Activated naive CD4-positive, alpha-beta T cell (primary cell): Measurements from ENCODE around the gene BCL10.

ENCODE experiments used
- DNase-seq, 4 experiments: peaks; one replicate each; lab custom pipeline; 2025; lab: John Stamatoyannopoulos, UW

The BCL10 gene

DNA sequence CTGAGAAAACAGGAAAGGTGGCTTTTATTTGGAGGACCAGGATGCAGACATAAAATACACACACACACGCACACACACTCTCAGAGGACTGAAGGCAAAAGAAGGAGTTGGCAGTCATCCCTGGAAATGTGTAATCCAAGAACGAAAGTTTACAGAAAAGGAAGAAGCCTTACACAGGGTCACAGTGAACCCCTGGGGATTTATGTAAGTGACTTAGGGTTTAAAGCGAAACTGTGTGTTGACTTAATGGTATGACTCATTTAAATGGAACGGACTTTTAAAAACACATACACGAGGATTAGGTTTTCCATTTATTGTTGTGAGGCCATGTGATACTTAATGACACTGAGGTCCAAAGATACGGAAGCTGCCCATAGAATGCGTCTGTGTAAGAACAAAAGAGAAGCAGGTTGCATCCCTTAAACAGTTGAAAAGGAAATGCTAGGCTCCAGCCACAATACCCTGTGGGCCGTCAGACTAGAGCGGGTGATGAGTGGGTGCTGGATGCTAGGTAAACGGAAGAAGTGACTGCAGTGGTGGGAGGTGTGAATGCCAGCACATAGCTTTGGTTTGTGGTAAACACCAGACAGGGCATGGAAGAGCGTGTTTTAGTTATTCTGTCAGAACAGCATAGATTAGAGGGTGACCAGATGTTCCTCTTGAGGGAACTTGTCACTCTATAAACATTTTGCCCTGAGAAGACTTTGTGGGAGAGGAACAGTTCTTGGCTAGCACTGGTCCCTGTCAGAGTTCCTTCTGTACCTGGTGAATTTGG, 21.6 kb upstream of the BCL10 start:
- DNase-seq = peak in 2 of 4 experiments; percentile 13 to 22

DNA sequence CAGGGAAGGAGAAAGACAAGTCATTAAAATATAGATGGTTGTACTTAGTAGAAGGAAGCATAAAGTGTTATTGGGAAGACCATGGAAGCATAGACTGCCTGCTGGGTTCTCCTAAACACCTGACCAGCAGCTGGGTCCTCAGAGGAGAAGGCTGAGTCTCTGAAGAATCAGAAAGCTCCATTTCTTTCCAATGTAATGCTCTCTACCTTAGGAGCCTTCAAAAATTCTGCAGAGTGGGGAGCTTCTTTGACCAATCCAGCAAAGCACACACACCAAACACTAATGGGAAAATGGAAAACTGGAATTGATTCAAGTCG, 21.1 kb upstream of the BCL10 start:
- DNase-seq = no peak

DNA sequence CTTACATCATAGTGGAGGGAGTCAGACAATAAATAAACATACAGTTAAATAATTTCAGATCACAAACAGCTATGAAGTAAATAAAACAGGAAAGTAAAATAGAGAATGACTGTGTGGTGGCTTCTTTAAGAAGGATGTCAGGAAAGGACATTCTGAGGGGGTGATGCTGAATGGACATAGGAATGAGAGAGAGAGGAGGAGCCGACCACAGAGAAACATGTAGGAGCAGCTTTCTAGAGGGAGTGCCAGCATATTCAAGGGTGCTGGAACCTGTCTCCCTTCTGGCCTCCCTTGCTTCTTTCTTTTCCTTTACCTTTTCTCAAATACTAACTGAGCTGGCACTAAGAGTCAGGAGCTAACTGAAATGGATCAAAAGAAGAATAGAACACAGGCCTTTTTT, 20.5 kb upstream of the BCL10 start:
- no peak for DNase-seq

DNA sequence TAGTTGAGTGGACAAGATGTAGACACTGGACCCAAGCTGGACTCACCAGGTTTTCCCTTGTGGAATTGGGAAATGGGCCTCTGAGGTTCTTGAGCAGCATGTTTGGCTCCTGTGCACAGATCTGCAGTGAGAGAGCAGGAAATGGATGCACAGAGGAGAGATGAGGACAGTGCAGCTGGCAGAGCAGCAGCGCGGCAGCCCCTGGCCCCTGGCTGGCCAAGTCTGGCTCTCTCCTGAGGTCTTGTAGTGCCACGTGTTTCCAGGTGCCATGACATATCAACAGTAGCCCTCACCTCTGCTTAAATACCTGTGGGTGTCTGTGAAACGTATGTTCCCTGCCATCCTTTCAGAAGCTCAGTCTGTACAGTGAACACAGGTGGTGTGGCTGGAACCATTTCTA, 19.2 kb upstream of the BCL10 start:
- no peak for DNase-seq

DNA sequence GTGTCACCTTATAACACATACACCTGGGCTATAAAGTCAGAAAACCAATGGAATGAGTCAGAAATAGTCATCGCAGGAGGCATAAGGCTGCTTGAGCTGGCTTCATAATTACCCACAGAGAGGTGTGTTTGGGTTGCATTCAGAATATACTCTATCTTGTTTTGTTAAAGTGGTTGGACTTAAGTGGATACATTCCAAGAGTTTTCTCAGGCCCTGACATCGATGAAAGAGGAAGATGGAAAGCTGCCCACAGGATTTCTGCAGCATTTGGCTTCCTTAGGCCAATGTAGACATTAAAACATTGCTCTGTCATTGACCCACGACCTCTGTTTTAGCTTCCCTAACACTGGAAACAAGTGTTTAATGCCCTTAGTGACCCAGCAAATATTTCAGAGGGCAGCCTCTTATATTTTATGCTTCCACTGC, 18.6 kb upstream of the BCL10 start:
- no peak for DNase-seq

DNA sequence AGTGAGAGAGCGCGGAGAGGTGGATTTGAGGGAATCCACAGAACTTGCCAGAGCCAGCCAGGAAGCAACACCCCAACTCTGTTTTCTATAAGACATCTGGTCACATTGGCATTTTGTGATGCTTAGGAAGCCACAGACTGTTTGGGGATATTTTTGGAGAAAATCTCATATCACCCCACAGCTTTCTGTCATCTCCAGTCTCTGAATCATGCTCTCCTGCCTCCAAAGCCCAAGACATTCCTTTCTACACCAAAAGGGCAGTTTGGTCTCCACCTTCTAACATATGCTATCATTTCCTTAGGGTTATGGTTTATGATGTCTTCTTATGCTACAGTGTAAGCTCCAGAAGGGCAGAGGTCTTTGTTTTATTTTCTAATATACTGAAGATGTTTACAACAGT, 14.4 kb upstream of the BCL10 start:
- DNase-seq = no peak

DNA sequence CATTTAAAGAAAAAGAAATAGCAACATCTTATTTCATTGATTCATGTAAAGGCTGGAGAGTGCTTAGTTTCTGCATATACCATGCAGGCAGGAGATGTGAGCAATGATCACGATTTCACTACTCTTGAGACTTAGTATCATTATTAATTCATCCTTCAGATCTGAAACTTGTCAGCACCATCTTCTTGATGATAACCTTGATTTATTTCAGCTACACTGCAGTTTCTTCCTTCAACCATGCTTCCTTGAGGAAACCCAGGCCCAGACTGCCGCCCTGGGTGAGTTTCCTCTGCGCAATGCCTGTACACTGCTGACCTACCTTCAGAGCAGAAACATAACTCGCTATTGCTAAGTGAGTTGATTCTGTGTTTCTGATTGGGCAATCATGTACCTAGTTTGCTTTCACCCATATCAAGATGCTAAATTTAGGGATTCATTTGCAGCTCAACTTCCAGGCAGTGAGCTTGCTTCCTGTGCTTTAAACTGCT, 13.5 kb upstream of the BCL10 start:
- no peak for DNase-seq

DNA sequence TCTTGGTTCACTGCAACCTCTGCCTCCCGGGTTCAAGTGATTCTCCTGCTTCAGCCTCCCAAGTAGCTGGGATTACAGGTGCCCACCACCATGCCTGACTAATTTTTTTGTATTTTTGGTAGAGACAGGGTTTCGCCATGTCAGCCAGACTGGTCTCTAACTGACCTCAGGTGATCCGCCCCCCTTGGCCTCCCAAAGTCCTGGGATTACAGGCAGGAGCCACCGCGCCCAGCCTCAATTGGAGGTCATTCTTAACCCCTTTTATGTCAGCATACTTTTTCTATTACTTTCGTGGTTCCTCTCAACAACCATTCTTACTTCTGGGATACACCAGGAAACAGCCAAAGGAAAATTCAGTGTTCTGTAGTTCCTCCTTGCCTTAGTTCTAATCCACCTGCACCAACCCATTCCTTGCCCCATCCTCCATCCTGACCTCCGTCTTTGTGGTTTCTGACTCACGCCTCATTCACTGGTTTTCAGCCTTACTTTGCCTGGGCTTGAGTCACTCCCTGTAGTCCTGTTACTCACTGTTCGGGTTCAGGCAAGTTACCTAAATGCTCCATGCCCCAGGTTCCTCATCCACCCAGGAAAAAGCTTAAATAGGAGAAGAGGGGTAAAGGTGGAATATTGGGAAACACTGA, 12.9 kb upstream of the BCL10 start:
- DNase-seq = no peak

DNA sequence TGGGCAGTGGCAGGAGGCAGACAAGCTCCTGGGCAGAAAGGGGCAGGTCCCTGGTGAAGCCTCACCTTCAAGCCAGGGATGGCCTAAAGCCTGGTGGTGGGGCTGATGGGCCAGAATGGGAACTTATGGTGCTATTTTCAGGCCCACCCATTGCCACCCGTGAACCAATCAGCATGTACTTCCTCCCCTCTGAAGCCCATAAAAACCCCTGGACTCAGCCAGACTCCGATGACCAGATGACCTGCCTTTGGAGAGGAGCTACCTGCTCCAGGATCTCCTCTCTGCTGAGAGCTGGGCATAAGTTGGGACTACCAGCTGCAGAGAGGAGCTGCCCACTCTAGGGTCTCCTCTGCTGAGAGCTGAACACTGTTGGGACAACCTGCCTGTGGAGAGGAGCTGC, 7.8 kb upstream of the BCL10 start:
- no peak for DNase-seq

DNA sequence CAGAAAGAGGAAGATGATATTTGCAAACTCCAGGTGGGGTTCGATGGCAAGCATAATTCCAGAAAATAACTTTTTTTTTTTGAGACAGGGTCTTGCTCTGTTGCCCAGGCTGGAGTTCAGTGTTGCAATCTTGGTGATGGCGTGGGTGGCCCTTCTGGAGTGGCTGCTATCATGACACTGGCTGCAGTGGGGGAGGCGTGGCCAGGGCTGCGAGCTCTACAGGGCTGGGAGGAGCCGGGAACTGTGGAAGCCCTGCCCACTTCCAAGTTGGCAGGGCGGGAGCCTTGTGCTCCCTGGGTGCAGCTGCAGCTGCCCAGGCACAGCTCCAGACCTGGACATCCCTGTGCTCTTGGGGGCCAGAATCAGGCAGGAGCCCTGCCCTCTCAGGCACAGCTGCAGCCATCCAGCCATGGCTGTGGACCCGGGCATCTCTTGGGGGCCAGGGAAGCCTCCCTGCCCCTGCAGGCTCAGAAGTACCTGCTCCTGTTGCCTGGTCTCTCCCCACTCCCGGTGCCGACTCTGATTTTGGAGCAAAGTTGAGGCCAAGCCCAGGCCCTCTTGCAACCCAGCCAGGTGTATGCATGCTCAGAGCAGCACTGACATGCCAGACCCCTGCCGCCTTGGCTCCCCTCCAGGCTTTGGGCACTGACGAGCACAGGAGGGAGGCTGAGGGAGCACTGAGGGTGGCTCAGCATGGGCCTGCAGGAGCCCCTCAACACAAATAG, 7.2 kb upstream of the BCL10 start:
- no peak for DNase-seq

DNA sequence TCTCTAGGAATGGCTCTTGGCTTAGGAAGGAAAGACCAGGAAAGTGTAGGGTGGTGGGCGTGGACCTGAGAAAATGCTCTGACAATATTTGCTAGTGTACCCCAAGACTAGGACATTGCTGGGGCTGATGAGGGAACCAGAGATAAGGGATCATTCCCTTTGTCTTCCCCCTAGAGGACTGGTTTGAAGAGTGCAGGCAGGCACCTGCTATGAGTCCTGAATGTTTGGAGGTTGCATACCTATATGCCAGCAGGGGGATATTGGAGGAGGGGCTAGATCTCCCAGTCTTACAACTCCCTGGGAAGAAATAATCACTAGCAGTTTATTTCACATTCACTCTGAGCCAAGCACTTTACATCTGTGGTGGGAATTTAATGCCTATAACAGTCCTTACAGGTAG, 6.0 kb upstream of the BCL10 start:
- no peak for DNase-seq

DNA sequence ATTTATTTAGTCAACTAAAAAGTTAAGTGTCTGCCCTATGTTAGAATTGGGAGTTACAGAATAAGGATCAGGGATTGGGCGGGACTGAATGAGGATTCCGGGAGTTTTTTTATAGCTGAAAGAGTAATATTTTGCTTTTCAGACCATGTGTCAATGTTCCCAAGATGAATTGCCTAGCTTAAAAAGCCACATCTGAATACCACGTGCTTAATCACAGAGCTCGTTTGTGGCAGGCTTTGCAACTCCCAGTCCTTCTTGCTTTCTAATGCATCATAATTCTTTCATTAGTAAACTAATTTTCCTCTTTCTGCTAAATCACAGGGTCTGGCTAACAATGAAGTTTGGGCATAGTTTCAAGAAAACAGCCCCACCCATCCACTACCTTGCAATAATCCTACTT, 4.2 kb upstream of the BCL10 start:
- DNase-seq = no peak

DNA sequence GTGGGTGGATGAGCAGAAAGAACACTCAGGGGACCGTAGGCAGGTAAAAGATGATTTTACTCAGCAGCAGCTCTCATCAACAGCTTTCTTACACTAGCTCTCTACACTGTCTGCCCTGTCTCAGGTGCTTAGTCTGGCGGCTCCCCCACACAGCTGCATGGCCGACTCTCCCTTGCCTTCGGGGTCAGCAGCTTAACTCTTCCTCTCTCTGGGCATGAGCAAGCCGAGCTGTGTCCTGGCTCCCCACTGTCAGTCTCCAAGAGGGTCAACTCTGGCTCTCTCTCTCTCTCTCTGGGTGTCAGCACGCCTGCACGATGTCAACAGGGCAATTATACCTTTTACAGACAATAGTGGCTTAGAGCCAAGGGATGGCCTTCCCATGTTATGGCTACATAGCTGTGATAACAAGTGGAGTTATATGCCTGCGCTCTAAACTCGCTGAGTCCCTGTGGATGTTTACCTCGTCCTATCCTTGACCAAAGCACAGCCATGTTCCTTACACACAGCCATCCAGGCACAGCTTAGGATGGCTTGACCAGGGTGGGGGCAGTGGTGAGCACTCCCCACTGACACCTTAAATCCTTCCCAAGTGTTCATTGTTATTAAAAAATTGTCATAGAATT, 3.1 kb upstream of the BCL10 start:
- DNase-seq = no peak

DNA sequence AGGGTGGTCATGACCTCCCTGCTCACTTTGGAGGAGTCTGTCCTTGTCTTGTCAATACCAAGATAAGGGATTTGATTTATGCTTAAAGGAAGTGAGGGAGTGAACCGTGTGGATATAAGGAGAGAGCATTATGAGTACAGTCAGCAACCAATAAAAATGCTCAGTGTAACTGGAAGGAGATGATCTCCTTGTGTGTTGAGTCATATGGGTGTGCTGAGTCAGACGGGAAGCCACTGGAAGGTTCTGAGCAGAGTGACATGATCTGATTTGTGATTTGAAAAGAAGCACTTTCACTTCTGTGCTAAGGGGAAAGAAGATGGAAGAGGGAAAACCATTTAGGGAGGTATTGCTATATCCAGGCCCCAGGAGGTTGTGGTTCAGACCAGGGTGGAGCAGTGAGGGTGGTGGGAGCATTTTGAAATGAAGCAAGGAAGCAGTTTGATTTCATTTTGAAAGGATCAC, 2.5 kb upstream of the BCL10 start:
- no peak for DNase-seq

DNA sequence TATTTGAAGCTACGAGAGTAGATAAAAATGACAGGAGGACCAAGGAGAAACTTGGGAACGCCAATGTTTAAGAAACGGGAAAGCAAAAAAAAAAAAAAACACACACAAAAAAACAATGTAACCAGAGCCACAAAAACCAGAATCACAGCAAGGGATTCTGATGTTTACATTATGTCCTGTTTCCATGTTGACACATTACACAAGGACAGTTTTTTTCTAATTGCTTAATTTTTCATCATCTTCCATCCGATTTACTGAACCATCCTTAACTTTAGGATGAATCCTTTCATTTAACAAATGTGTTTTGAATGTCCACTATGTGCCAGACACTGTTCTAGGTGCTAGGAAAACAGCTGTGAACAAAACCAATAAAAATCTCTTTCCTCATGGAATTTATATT, 1.4 kb upstream of the BCL10 start:
- no peak for DNase-seq

DNA sequence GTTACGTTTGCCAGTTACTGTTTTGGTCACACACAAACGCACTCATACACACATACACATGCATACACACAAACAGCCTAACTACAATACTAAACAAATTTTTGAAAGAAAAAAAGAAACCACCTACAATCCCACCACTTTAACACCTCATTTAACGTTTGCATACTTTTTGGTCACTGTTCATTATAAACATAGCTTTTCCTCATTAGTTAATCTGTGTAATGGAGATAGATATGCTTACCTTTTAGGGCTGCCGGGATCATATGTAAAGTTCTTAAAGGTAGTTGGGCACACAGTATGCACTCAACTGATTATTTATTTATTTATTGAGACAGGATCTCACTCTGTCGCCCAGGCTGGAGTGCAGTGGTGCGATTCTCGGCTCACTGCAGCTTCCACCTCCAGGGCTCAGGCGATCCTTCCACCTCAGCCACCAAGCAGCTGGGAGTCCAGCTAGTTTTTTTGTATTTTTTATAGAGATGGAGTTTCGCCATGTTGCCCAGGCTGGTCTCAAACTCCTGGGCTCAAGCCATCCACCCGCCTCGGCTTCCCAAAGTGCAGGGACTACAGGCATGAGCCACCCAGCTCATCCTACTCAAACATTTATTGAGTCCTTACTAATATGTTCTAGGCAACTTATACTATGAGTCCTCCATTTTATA, 677 bp upstream of the BCL10 start:
- DNase-seq = no peak

DNA sequence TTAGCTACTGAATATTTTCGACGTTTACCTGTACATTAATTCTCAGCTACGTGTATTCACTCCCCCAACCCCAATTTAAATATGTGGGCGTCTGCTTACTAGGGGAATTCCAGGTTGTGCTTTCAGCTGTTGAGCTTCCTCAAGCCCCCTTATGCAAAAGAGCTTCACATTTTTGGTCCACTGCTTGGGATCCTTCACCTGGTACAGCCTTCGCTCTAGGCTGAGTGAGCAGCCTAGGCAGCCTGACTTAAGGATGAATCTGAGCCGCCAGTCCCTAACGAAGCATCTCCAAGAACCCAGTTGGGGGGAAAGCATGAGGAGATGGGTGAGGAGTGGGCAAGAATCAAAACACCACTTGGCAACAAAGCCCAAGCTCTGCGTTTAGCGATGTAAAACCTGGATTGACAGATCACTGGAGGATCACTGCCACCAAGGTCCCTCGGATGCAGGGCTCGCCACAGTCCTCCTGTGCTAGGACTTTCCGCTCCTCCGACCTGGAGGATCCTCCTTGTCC, 674 bp downstream of the BCL10 start:
- DNase-seq = peak in 1 of 4 experiments; percentile 21

DNA sequence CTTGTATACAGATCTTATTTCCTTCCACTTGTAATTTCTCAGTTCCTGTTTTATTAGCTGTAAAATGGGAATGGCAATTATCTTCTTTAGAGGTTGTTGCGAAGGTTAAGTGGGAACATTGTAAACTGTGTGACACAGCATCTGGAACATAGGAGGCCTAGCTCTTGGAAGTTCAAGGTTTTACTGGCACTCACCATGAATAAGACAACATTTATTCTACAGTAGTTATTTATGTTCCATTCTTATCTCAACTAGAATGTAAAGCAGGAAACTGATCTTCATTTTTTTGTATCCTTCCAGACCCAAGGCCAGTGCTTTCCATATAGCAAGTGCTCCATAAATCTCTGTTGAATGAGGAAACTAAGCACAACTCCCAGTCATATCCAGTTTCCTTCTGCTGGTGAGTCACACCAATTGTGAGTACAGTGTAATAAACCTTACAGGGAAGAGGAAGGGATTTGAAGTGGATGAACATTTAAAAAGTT, 1.4 kb downstream of the BCL10 start:
- DNase-seq = no peak

DNA sequence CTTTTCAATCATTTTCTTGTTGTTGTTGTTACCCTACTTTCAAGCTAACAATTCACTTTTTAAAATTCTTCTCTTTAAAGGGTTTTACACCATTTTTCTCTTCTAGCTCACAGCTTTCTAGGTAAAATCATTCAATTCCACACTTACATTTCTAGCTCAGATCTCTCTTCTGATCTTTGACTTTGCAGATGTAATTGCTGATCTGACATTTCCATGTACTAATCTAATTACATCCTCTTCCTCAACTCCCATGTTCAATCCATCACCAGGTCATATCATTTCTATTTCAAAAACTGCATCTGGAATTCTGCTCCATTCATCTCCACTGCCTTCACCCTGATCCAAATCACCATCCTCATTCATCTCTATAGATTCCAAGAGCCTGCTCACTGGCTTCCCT, 3.0 kb downstream of the BCL10 start:
- no peak for DNase-seq

DNA sequence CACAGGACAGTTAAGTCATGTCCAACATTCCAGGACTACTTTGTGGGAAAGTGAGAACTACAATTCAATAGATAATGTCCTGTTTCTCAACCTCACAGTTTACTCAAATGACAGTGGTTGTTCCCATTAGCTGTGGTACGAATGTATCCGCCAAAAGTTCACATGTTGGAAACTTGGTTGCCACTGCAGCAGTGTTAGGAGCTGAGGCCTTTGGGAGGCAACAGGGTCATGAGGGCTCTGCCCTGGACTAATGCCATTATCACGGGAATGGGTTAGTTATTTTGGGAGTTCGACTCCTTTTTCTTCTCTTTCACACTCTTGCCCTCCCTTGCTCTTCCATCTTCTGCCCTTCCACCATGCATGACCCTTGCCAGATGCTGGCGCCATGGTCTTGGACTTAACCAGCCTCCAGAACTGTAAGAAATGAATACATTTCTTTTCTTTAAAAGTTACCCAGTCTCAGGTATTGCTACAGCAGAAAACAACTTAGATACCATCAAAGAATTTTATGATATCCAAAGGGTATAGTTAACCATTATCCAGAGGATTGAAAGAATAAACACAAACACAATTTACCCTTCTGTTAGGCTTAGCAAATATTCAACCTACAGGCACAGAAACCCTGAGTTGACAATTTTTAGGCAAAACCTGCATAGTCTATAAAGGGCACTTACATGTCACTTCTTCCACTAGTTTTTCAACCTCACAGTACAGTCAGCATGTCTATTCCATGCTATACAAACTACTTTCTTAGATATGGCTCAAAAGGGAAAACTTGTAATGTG, 7.4 kb downstream of the BCL10 start:
- no peak for DNase-seq

DNA sequence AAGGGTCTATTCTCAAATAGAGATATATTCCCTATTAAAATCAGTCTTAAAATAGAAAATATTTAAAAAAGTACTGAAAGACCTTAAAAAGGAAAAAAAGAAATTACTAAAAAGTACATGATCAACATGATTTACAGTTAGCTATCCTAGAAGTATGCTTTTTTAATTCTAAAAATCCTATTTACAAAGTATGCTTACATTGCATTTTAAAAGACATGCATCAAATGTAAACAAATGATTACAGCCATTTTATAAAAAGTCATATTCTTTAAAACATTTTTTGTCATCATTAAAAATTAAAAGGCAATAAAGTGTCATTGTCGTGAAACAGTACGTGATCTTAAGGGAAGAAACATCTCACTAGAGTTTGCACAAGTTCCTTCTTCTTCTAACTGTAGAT, 9.1 kb downstream of the BCL10 start:
- no peak for DNase-seq
